Measurements from ENCODE around the gene ALDH3B2.

The ALDH3B2 gene

DNA sequence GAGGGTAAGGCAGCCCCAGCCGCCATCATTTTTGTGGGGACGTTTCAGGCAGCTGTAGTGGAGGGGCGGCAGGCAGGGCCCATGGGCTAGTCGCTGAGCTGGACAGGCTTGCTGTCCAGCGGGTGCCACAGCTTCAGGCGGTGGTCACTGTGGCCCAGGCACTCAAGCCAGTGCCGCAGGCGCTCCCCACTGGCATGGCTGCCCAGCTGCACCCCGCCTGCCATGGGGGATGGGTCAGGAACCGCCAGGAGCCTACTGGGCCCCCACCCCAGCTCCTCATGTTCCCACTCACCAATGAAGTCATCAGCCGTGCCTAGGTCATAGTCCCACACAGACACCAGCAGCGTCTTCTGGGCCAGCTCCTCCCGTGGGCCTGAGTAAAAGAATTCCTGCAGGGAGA is 61.7 kb downstream of the ALDH3B2 start:
- no peak for DNase-seq

Data from activated naive CD4-positive, alpha-beta T cell treated with Interleukin-2 at 50 U/mL for 16 hours (primary cell).